VCaP (cell line): ENCODE results near the gene MON1A.
"Not testable (repeated sequence)": the region's sequence is repeated elsewhere in the genome, so short reads cannot be mapped to it uniquely, and the experiment has no call there.

Source experiments
- H3K27ac ChIP-seq: fragments of 450-650 bp; 2 replicates; pipeline ENCODE4 v1.5.1; 2017
- CTCF ChIP-seq: fragments of 450-650 bp; conservative IDR thresholded peaks from 2 replicates; pipeline ENCODE4 v1.5.1; 2017; ENCODE audit warnings: mild to moderate bottlenecking, moderate library complexity

MON1A gene

GRCh38 chr3:49930168-49930690 is 618 bp upstream of the MON1A start:
- no peak for TF ChIP-seq CTCF
- peak overlapping the region; percentile 89 for H3K27ac ChIP-seq

DNA sequence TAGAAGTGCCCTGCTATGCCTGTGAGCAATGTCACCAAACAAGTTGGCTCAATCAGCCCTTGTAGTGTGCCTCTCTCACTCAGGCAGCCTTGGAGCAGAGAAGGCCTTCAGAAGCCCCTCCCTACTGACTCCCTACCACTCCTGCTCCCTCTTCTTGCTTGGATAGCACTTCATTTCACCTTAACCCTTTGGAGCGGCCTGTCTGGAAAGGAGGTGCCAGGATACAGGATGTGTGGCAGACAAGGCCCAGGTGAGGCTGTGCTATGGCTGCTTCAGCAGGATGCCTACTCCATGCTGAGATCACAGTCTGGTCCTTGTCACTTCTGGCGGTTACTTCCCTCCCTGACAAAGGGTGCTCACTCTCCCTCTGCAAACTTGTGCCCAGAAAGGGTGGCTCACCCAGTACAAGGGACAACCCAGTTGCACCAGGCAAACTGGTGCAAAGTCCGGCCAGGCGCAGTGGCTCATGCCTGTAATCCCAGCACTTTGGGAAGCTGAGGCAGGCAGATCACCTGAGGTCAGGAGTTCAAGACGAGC is 1.1 kb downstream of the MON1A start:
- TF ChIP-seq CTCF, result no peak
- H3K27ac ChIP-seq, result peak overlapping the region; percentile 89

DNA sequence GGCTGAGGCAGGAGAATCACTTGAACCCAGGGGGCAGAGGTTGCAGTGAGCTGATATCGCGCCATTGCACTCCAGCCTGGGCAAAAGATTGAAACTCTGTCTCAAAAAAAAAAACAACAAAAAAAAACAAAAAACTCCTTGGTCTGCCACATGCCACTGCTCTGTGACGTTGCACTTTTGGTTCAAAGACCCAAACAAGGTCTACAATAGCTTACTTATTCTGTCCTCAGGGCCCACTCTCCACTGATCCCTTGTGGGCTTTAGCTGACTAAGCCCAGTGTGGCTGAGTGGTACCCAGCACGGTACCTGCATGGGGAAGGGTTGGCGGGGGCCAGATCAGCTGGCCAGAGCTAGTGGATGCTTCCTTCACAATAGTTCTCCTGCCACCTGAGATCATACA is 1.8 kb downstream of the MON1A start:
- H3K27ac ChIP-seq, result peak overlapping the region; percentile 89
- TF ChIP-seq CTCF, result no peak

- TF ChIP-seq CTCF, result no peak
- H3K27ac ChIP-seq, result no peak overlapping the region
Observed at GRCh38 chr3:49926117-49926728, 3.4 kb downstream of the MON1A start.

- TF ChIP-seq CTCF, result no peak
- no peak overlapping the region for H3K27ac ChIP-seq
Observed at GRCh38 chr3:49925485-49925884, 4.1 kb downstream of the MON1A start.

GRCh38 chr3:49924683-49925082 is 4.9 kb downstream of the MON1A start:
- no peak for TF ChIP-seq CTCF

DNA sequence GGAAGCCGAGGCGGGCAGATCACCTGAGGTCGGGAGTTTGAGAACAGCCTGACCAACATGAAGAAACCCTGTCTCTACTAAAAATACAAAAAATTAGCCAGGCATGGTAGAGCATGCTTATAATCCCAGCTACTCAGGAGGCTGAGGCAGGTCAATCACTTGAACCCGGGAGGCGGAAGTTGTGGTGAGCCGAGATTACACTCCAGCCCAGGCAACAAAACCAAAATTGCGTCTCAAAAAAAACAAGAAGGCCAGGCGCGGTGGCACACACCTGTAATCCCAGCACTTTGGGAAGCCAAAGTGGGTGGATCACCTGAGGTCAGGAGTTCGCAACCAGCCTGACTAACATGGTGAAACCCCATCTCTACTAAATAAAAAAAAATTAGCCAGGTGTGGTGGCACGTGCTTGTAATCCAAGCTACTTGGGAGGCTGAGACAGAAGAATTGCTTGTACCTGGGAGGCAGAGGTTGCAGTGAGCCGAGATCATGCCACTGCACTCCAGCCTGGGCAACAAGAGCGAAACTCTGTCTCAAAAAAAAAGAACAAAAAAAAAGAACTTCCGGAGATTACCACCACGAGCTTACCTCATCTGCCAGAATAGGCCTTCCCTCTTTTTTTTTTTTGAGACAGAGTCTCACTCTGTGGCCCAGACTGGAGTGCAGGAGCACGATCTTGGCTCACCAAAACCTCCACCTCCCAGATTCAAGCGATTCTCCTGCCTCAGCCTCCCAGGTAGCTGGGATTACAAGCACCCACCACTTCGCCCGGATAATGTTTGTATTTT is 11.6 kb downstream of the MON1A start:
- not testable (repeated sequence) for H3K27ac ChIP-seq

More at GRCh38 chr3:49924683-49925082, 4.9 kb downstream of the MON1A start:
- H3K27ac ChIP-seq, result no peak overlapping the region
